Measurements from ENCODE around the gene SH3PXD2B. TPM values are rescaled to one million over a fixed set of nuclear protein-coding genes. Genes with fewer than 3 reads are reported as not detected.

SH3PXD2B gene
- total RNA-seq, 1 donor from 2014 or later, result 30.9 TPM

DNA sequence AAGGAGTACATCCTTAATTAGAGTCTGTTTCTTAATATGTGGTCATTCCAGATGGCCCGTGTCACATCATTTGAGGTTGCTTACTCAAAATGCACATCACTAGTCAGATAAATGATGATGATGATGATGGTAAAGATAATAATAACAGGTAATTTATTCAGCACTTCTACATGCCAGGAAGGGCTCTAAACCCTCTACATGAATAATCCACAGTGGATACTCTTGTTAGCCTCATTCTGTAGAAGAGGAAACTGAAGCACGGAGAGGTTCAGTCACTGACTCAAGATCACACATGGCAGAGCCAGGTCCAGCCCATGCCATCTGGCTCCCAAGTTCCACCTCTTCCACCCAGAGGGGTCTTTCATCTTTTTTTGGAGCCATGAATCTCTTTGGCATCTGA, 11.7 kb downstream of the SH3PXD2B start:
- H3K4me1 ChIP-seq, result peaks cover 80% of the 10 kb centered on the region

DNA sequence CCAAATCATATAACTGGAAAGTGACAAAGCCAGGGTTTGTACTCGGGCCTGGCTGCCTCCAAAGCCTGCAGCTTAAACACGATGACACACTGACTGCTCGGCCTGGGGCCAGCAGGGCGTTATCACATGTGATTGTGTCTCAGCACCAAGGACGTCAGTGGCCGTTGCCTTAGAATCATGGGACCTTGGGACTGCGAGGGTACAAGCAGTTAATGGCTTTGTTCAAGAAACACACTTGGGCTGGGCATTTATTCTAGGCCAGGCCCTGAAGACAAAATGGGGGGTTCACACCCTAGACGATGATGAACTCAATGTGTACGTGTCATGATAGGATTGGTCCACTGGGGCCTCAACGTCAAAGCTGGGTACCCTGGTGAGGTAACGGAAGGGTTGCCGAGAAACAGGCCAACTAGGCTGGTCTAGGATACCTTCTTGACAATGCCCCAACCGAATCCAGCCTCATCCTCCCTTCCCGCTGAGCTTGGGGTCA, 13.0 kb downstream of the SH3PXD2B start:
- Histone ChIP-seq H3K36me3 (no peaks in the 10 kb centered on the region), H3K4me3 (no peak overlapping the region), H3K9me3 (no peaks in the 10 kb centered on the region), H3K27ac (peak overlapping the region; percentile 81), H3K27me3 (no peaks in the 10 kb centered on the region), H3K4me1 (peaks cover 80% of the 10 kb centered on the region)
- intact Hi-C loops (cut with DNase I), result no loop called here
- TF ChIP-seq POLR2AphosphoS5 (IDR thresholded peaks at IDR 0.05; ENCODE audit: insufficient read depth in 1 of 2, low read depth in 1 of 2), result peak in 1 of 2 donors; percentile 25
- no peak for TF ChIP-seq POLR2A (IDR thresholded peaks at IDR 0.05)
- DNase-seq (ENCODE audit: extremely low spot score in 2 of 2), result no peak

More for the DNA sequence above, 11.7 kb downstream of the SH3PXD2B start:
- Histone ChIP-seq H3K36me3 (no peaks in the 10 kb centered on the region), H3K27ac (peak overlapping the region; percentile 97), H3K27me3 (no peaks in the 10 kb centered on the region), H3K4me3 (no peak overlapping the region), H3K9me3 (no peaks in the 10 kb centered on the region)
- DNase-seq (ENCODE audit: extremely low spot score in 2 of 2), result no peak
- intact Hi-C loops (cut with DNase I), result no loop called here
- TF ChIP-seq, protein P1, sequence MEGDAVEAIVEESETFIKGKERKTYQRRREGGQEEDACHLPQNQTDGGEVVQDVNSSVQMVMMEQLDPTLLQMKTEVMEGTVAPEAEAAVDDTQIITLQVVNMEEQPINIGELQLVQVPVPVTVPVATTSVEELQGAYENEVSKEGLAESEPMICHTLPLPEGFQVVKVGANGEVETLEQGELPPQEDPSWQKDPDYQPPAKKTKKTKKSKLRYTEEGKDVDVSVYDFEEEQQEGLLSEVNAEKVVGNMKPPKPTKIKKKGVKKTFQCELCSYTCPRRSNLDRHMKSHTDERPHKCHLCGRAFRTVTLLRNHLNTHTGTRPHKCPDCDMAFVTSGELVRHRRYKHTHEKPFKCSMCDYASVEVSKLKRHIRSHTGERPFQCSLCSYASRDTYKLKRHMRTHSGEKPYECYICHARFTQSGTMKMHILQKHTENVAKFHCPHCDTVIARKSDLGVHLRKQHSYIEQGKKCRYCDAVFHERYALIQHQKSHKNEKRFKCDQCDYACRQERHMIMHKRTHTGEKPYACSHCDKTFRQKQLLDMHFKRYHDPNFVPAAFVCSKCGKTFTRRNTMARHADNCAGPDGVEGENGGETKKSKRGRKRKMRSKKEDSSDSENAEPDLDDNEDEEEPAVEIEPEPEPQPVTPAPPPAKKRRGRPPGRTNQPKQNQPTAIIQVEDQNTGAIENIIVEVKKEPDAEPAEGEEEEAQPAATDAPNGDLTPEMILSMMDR (IDR thresholded peaks at IDR 0.05), result no peak
- TF ChIP-seq POLR2AphosphoS5 (IDR thresholded peaks at IDR 0.05; ENCODE audit: insufficient read depth in 1 of 2, low read depth in 1 of 2) (no peak), POLR2A (IDR thresholded peaks at IDR 0.05) (no peak)

DNA sequence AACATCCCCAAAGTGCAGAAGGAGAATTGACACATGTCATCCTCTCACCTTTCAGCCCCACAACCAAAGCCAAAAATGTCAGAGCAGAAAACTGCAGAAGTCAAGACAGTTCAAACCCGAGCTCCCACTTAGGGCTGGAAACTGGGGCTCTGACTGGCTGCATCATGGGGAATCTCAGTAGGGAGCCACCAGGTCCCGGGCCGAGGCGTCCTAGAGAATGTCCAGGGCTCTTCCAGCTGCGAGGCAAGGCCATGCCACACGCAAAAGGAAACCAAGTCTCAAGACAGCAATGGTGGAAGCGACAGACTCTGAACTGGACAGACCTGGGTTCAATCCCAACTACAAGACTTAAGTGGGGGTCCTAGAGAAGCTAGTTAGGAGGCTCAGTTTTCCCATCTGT, 13.8 kb downstream of the SH3PXD2B start:
- Histone ChIP-seq H3K27me3 (no peaks in the 10 kb centered on the region), H3K9me3 (no peaks in the 10 kb centered on the region), H3K27ac (peak overlapping the region; percentile 81), H3K4me1 (peaks cover 80% of the 10 kb centered on the region), H3K36me3 (no peaks in the 10 kb centered on the region), H3K4me3 (no peak overlapping the region)
- intact Hi-C loops (cut with DNase I), result no loop called here
- no peak for TF ChIP-seq POLR2A (IDR thresholded peaks at IDR 0.05)
- no peak for TF ChIP-seq POLR2AphosphoS5 (IDR thresholded peaks at IDR 0.05; ENCODE audit: insufficient read depth in 1 of 2, low read depth in 1 of 2)
- TF ChIP-seq, protein P1 (IDR thresholded peaks at IDR 0.05), result no peak
- DNase-seq (ENCODE audit: extremely low spot score in 2 of 2), result no peak

DNA sequence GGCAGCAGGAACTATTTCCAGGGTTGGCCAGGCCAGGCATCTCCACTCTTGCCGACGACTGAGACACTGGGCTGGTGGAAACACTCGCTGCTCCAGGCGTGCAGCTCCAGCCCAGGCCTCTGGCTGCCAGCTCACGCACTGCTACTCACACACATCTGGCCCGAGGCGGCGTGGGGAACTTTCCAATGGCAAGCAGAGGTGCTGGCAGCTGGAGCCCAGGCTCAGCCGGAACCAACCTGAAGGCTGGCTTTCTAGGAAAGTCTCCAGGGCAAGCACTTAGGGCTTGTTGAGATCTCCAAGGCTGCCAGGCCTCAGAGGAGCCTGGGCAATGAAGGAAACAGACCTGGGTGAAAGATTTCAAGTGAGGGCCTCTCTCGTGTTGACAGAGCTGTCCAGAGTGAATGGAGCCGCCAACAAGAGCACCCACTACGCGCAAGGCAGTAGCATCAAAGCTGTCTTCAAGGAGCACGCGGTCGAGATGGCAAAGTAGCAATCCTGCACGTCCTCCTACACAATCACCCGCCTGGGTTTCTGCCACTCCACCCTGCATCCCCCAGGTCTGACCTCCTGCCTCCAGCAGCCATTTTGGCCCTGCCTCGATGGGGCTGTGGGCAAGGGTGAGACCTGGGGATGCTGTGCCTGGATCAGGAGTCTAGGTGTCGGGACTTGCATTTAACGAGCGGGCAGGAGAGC, 14.4 kb downstream of the SH3PXD2B start:
- TF ChIP-seq POLR2A (IDR thresholded peaks at IDR 0.05), result no peak
- peak in 1 of 2 donors; percentile 56 for TF ChIP-seq POLR2AphosphoS5 (IDR thresholded peaks at IDR 0.05; ENCODE audit: insufficient read depth in 1 of 2, low read depth in 1 of 2)

DNA sequence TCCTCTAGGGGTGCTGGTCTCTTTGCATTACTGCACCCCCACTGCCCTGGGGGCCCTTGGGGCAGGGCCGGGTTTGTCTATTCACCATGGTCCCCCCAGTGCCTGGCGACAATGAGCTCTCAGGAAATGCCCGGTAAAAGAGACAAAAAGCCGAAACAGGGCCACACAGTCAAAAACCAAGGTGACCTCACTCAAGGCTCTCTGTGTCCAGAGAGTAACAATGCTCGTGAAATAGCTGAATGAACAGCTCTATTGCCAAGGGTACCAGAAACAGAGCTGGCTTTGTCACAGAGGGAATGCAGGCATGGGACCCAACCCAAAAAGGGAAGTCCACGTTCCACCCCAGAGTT, 16.0 kb downstream of the SH3PXD2B start:
- TF ChIP-seq POLR2A (IDR thresholded peaks at IDR 0.05) (no peak), POLR2AphosphoS5 (IDR thresholded peaks at IDR 0.05; ENCODE audit: insufficient read depth in 1 of 2, low read depth in 1 of 2) (no peak)
- TF ChIP-seq, protein P1 (IDR thresholded peaks at IDR 0.05), result no peak
- no peaks in the 10 kb centered on the region for H3K9me3 ChIP-seq
- H3K4me3 ChIP-seq, result no peak overlapping the region
- no peaks in the 10 kb centered on the region for H3K36me3 ChIP-seq
- no peaks in the 10 kb centered on the region for H3K27me3 ChIP-seq
- peak overlapping the region; percentile 81 for H3K27ac ChIP-seq
- intact Hi-C loops (cut with DNase I), result no loop called here
- DNase-seq (ENCODE audit: extremely low spot score in 2 of 2), result no peak
- peaks cover 58% of the 10 kb centered on the region for H3K4me1 ChIP-seq

More for the DNA sequence above, 14.4 kb downstream of the SH3PXD2B start:
- DNase-seq (ENCODE audit: extremely low spot score in 2 of 2), result no peak
- Histone ChIP-seq H3K4me3 (no peak overlapping the region), H3K4me1 (peaks cover 74% of the 10 kb centered on the region), H3K9me3 (no peaks in the 10 kb centered on the region), H3K36me3 (no peaks in the 10 kb centered on the region), H3K27ac (peak overlapping the region; percentile 81), H3K27me3 (no peaks in the 10 kb centered on the region)
- intact Hi-C loops (cut with DNase I), result no loop called here

All from vagina (tissue), 2 donors.